ENCODE results near the gene SLC7A5.

DNA sequence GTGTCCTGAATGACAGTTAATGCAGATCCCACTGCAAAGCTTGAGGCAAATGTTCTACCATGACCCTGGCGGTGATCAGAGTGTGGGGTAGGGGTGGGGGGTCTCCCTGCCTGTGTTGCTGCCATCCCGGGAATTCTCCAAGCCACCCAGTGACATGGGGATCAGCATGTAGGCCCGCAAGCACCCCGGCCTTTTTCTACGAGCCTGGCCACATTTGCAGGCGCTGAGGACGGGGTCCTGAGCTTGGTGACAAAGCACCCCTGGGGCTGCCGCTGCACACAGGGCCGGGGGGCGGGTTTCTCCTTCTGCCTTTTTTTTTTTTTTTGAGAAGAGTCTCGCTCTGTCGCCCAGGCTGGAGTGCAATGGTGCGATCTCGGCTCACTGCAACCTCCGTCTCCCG is 35.8 kb downstream of the SLC7A5 start:
- TF ChIP-seq CTCF (IDR thresholded peaks at IDR 0.05; ENCODE audit: low read length) (no peak), EZH2 (IDR thresholded peaks at IDR 0.05; ENCODE audit: borderline replicate concordance, low read length) (no peak)
